HG02588 (cell line): Measurements from ENCODE around the gene KCNJ6.
"Not testable (repeated sequence)": the region's sequence is repeated elsewhere in the genome, so short reads cannot be mapped to it uniquely, and the experiment has no call there.

ENCODE experiments used
- ATAC-seq: cut with Tn5 transposase; IDR thresholded peaks from one replicate; pipeline ENCODE4 v1.9.1; 2021; ENCODE audit warnings: mild to moderate bottlenecking, moderate library complexity; ENCODE audit not compliant: unreplicated experiment

The KCNJ6 gene

DNA sequence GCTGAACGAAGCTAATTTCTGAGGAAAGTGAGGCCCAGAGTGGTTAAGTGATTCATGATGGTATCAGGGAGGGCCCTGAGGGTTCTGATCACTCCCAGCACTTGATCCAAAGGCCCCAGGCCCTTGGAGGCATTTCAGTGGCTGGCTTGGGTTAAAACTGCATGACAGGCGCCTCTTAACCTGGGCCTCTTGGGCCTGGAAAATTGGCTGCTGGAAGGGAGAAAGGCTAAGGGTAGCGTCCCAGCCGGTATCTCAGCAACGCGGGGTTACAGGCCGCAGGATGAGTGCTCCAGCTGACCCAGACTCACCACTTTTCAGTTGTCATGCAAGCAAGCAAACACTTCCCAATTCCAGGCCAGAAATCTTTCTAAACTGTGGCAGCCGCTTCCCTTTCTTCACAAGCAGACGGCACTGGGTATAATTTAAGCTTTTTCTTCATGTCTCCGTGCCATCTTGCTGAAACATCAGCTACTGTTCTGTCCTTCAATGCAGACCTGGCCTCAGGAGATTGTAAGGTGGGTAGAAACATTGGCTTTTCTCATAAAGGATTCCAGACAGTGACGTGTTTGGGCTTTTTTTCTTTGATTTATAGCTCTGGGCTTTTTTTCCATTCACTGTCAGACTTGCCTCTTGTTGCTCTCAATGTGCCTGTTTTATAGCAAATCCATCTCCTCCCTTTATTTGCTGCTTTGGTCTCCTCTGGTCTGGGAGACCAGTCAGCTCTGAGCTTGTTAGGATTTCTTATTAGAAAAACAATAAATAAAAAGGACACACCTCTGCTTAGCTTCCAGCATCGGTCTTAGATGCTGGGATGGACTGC, 229.1 kb downstream of the KCNJ6 start:
- ATAC-seq, result no peak

DNA sequence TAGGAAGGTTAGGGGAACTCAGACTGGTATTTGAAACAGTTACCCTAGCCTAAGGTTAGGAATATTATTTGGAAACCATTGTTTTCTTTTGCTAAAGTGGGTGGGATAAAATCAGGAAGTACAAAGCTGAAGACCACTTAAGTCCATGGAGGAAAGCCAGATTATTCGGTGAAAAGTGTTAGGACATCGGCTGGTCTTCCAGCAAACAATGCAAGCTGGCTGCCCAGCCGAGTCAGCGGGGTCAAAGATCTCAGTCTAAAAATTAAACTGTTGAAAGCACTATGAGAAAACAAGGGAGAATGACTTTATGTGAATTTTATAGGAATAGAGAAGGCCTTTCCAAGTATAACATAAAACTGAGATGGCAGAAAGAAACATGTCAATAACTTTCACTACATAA, 231.7 kb downstream of the KCNJ6 start:
- ATAC-seq, result no peak

DNA sequence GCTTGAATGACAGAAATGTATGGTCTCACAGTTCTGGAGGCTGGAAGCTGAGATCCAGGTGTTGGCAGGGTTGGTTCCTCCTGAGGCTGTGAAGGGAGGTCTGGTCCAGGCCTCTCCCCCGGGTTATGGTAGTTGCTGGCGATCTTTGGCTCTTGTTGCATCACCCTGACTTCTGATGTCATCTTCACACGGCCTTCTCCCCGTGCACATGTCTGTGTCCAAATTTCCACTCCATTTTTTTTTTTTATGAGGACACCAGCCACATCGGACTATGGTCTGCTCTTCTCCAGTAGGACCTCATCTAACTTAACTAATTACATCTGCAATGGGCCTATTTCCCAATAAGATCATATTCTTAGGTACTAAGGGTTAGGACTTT, 232.2 kb downstream of the KCNJ6 start:
- ATAC-seq, result no peak

DNA sequence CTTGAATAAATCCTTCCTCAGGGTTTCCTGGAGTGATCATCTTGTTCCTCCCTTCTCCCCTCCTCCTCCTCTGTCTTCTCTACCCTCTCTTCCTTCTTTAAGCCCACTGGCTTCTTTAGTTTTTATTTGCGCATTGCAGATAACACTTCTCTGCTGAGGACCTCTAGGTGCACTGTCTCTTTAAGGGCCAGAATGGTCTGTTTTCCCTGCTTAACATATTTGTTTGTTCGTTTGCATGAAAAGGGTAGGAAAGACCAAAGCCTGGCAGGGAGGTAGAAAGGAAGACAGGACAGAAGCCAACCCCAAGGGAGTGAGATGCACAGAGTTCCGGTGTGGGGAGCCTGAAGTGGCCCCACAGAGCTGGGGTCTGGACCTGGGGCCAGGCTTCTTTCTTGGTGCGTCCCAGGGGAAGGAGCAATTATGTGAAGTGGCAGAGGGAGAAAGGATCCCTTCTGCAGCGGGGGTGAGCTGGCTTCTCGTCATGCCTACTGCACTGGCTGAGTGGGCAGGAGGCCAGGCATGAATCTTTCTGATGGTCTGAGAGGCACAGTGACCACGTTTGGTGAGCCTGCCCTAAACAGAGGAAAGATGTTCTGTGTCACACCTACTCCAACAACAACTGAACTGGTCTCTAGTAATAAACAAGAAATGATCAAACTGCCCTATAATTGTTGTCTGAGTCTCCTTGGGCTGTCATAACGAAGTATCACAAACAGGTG, 232.7 kb downstream of the KCNJ6 start:
- no peak for ATAC-seq

DNA sequence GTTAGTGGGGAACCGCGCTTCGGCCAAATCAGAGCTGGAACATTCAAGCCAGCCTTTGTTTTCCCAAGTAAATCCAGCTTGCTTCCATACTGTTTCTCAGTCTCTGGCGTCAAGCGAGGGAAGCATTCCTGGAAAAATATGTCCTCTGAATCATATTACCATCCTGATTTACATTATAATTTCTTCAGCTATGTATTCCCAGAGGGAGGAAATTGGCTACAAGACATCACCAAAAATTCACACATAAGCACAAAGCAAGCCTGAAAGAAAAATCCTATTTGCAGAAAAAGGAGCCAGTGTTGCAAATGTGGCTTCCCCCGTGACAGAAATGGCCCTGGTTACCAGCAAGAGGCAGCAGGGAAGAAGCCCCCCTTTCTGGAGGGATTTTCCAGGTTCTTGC, 233.3 kb downstream of the KCNJ6 start:
- no peak for ATAC-seq

DNA sequence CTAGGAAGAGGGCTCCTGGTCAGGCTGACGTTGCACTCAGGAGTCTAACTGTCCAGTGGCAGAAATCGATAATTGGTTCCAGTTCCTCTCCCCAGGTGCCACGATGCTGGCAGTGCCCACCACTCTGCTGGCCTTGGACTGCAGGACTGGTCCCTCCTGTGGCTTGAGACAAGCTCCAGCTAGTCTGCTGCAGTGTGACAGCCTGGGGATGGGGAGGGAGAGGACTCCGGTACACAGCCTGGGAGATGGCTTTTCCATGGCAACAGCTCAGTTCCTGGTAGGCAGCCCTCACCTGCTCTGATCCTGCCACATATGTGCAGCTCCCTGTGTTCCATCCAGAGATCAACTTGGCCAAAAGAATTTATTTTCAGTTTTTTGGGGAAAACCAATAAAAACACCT, 239.3 kb downstream of the KCNJ6 start:
- ATAC-seq, result no peak

DNA sequence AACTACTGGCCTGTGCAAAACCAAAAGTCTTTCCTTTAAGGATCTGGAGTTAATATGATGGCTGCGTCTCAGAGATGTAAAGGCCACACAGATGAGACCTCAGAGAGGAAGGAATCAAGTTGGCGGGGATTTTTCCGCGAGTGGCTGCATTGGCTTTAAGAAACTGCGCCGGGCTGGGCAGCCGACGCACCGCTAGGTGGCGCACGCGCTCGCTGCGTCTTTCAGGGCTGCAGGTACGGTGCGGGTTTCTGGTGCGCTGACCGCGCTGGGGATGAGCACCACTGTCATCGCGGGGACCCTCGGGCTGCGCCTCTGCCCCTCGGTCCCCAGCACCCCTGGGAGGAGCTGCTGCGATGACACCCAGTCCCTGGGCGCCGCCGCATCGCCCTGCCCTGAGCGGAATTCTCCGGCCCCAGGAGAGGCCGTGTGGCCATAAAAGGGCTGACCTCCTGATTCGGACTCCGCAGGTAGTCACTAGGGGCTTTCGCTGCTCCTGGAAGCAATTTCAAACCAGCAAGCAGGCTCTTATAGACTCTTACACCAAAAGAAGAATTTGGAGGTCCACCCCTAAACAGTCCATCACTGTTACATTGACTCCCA, 241.0 kb downstream of the KCNJ6 start:
- ATAC-seq, result no peak

DNA sequence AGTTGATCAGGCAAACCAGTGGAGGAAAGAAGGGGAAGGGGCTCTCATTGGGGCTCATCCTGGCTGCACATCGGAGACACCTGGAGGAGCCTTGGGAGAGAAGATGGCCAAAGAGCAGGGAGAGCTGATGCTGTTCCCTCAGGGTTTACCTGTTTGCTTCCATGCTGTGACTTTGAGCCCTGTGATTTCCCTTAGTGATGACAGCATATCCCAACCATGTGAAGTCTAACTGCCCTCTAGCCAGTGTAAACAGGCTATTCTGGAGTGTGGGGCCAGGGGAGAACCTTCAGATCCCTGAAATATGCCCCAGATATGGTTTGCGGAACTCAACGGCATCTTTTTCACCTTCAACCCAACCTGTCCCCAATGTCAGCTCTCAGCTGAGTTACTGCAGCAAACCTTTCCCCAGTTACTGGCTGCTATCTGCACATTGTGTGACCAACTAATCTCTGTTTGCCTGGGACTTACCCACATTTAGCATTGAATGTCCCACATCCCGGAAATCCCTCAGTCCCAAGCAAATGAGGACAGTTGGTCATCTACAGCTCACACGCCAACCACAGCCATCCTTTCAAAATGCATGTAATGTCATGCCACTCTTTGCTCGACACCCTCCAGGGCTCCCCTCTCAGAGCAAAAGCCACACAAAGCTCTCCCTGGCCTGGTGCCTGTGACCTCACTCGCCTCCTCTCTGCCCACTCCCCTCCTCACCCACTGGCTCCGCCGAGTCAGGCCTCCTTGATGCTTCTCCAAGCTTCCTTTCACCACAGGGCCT, 242.3 kb downstream of the KCNJ6 start:
- no peak for ATAC-seq

DNA sequence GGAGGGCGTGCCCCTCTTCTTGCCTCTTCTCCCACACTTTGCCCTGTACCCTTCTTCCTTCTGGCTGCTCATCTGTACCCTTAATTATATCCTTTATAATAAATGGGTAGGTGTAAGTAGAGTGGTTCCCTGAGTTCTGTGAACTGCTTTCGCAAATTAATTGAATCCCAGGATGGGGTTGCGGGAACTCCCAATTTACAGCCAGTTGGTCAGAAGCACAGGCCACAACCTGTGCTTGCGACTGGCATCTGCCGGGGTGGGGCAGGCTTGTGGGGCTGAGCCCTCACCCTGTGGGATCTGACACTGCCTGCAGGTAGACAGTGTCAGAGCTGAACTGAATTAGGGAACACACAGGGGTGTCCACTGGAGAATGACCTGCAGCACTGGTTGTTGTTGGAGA, 244.9 kb downstream of the KCNJ6 start:
- no peak for ATAC-seq

DNA sequence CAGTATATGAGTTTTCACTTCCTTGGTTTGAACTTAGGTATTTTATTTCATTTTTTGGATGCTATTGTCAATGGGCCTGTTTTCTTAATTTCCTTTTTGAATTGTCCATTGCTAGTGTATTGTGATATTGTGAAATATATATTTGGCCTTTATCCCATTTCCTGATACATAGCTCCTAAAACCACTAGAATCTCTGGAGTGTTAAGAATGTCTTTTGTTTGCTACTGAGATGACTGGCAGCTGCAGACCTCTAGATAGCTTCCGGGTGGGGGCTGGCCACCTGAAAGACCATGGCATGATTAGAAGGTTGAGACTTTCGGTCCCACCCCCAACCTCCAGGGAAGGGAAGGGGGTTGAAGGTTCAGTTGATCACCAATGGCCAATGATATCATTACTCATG, 245.4 kb downstream of the KCNJ6 start:
- ATAC-seq, result no peak

DNA sequence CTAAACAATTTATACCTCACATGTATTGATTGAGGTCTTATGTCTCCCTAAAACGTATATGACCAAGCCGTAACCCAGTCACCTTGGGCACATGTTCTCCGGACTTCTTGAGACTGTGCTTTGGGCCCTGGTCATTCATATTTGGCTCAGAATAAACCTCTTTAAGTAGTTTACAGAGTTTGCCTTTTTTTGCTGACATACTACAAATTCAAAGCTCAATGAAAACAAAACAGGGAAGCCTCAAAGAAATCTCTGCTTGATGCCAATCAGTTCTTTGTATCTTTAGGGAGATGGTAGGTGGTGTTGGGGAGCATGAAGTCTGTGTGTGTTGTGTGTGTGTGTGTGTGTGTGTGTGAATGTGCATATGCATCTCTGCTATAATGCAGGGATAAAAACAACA, 247.0 kb downstream of the KCNJ6 start:
- ATAC-seq, result no peak

DNA sequence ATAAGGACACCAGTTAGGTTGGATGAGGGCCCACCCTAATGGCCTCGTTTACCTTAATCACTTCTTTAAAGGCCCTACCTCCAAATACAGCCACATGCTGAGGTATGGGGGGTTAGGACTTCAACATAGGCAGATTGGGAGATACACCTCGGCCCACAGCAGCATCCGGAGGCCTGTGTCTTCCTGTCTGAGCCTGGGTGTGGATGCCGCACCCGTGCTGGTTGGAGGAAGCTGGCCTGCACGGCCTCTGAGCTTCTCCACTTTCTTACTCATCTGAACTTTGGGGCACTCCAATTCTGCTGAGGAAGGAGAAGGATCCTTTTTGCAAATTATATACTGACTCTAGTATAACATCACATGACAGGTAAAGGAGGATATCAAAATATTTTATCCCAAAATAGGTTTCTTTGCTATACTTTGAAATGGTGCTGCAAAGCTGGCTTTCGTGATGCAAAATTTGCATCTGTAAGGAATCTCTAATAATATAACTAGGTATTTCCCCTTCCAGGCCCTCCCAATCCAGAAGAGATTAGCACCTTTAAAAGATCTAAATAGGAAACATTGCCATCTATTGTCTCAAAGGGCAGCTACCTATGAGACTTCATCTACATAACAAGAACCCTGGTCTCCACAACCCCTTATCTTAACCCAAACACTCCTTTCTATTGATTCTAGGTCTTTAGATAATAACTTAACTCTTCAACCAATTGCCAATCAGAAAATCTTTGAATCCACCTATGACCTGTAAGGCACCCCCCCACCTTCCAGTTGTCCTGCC, 247.6 kb downstream of the KCNJ6 start:
- no peak for ATAC-seq

DNA sequence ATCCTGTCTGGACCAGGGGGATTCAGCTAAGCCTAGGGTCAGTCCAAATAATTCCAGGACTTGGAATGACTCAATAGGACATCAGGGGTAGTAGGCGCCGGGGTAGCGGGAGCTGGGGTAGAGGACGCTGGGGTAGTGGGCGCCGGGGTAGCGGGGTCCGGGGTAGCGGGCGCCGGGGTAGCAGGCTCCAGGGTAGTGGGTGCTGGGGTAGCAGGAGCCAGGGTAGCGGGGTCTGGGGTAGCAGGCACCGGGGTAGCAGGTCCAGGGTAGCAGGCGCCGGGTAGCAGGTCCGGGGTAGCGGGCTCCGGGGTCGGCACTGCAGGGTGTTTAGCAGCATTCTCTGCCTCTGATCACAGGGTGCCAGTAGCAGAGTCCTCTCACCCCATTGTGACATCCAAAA, 248.9 kb downstream of the KCNJ6 start:
- ATAC-seq, result no peak

DNA sequence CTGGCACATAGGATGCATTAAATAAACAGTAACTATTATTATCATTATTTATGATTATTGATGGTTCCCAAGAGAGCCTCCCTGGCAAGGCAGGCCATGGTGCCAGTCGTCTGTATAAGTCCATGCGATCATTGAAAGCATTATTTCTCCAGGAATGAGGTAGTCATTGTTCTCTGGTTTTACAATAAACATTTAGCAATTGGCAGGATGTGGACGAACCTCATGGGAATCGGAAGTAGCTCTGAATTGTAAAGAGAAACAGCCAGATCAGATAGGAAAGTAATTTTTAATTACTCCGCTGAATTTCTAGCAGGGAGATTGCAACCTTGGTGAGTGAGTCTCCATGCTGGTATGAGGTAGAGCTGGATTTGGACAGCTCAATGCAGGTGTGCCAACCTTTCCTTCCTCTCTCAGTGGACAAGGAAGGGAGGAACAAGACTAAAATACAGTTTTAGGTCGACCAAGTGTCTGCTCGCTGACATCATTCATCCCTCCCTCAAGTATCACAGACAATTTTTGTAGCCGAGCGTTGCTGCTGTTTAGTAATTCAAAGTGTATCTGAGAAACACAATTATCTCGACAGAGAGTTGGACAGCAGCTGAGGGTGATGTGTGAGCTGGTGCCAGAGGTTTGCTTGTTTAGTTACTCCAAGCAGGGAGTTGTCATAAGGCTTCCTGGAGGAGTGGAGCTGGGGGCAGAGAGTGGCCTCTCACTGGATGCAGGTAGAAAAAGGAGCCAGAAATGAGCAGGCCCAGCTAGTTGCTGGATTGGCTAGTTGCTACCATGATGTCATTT, 250.8 kb downstream of the KCNJ6 start:
- no peak for ATAC-seq

DNA sequence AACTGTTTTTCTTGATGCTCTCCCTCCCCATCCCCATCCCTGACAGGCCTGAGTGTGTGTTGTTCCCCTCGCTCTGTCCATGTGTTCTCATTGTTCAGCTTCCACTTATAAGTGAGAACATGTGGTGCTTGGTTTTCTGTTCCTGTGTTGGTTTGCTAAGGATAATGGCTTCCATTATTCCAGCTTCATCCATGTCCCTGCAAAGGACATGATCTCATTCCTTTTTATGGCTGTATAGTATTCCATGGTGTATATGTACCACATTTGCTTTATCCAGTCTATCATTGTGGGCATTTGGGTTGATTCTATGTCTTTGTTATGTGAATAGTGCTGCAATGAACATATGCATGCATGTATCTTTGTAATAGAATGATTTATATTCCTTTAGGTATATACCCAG, 254.0 kb downstream of the KCNJ6 start:
- ATAC-seq, result not testable (repeated sequence)

DNA sequence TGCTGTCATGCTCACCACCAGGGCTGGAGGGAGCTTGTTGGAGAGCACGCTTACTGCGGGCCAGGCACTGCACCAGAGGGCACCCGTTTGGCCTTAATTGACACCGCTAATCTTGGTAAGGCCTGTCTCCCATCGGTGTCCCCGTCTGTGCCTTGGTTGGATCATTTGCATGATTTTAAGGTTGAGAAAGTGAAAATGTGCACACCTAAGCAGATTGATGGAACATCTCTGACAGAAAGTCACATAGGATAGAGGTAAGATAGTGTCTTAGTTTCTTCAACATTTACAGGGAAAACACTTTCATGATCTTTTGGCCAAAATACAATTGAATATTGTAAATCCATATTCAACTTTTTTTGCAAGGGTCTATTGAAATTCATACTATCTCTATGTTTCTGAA, 255.5 kb downstream of the KCNJ6 start:
- ATAC-seq, result no peak

DNA sequence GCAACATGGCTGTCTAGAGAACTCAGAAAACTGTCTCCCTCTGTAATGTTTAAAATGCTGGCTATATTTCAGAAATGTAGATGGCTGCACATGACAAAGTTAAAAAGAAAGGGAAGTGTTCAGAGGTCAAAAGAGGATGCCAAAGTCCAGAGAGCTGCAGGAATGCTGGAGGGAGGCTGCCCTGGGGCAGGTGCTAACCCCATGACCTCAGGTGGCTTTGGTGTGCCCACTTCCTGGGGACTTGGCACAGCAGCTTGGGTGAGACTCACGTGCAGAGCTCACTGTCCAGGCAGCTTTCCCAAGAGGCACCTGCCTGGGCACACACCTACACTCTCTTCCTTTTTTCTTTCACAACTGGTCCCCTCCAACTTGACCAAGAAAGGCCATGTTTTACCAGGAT, 256.4 kb downstream of the KCNJ6 start:
- ATAC-seq, result no peak

DNA sequence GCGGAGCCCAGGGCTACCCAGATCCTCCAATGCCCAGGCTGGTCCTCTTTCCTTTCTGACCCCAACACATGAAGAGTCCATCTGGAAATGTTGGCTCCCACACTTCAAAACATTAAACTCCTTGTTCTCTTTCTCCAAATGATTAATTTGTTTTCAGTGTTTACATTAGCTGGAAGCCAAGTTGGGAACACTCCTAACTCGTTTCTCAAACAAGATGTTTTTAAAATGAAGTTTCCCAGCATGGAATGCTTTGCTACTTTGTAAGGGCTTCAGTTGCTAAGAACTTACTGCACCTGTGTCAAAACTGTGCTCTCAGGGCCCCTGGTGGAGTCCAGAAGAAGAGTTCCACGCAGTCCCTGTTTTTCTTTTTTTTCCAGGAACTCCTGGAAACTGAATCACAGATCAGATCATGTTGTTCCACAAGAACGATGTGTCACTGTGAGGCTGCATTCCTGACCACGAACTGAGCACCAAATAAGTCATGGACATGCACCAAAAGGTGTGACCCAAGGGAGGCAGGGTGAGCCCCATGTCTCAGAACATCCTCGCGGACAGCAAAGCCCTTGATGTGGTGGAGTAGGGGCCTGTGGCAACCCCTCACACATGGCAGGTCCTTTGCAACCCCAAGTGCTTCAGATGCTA, 257.3 kb downstream of the KCNJ6 start:
- no peak for ATAC-seq

DNA sequence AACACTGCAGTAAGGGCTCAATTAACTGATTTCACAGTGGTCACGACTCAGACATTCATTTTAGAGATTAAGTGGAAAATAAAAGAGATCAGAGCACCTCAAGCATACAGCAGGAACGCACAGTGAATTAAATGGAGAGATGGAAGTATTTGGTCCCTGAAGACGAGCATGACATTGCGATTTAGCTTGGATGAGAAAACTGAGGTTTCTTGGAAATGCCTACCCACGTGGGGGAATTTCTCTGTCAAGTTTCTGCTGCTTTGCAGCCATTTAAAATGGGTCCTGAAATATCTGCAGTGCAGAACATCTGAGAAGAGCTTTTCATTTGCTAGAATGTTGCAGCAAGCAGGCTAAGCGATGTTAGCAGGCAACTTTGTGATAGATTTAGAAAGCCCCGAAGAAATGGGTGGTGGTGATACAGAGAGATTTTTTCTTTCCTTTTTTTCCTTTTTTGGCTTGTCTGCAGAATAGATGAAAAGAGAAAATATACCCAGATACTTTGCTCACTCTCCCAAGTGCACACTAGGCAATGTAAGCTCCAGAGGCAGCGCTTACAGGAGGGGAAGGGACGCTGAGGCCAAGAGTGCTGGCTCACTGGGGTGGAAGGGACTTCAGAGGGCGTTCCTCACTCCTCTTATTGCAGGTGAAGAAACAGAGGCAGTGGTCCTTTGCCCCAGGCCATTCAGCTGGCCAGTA, 258.0 kb downstream of the KCNJ6 start:
- no peak for ATAC-seq
